HG03097 (cell line): ENCODE results near the gene C19orf67.

Experiments used
- ATAC-seq: cut with Tn5 transposase; IDR thresholded peaks from one replicate; pipeline ENCODE4 v1.9.1; 2021; ENCODE audit not compliant: unreplicated experiment, low FRiP score

C19orf67 gene

GRCh38 chr19:14088634-14089411, 3.2 kb upstream of the C19orf67 start:
- ATAC-seq, result no peak

GRCh38 chr19:14086098-14086497, 515 bp upstream of the C19orf67 start:
- ATAC-seq, result no peak

- ATAC-seq, result no peak
Measured at GRCh38 chr19:14082675-14082960, 3.0 kb downstream of the C19orf67 start.

DNA sequence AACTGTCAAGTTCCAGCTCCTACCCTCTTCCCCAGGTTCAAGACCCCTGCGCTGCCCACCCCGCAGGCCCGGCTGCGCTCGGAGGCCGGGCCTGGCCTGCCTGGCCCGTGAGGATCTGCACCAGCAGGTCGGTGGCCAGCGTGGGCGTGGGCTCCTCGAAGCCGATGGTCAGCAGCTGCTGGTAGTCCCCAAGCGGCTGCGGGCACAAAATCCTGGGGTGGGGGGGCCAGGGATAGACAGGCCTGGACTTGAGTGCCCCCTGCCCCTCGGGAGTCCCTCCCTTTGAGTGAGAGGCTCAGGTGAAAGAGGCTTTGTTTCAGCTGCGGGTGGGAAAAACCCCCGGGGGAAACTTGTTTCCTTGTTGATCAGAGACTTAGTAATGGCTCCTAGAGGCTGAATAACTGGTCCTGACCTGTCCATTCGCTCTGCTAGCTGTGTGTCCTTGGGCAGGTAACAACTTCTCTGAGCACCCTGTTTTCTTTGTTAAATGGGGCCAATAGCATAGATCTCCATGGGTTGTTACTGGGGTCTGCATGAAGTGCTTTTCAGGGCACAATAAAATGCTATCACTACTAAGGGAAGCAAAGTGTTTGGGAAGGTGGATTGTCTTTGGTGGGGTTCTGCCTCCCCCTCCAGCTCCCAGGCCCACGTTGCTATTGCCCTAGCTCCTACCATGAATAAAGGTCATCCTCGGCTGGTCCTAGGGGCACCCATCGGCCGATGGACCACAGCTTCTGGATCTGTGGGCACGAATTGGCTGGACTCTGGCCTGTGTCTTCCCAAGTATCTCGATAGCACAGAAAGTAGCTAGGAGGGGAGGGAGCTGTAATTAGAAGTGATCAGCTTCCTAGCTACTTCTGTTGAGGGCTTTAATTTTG, 3.5 kb downstream of the C19orf67 start:
- peak; percentile 4 for ATAC-seq

DNA sequence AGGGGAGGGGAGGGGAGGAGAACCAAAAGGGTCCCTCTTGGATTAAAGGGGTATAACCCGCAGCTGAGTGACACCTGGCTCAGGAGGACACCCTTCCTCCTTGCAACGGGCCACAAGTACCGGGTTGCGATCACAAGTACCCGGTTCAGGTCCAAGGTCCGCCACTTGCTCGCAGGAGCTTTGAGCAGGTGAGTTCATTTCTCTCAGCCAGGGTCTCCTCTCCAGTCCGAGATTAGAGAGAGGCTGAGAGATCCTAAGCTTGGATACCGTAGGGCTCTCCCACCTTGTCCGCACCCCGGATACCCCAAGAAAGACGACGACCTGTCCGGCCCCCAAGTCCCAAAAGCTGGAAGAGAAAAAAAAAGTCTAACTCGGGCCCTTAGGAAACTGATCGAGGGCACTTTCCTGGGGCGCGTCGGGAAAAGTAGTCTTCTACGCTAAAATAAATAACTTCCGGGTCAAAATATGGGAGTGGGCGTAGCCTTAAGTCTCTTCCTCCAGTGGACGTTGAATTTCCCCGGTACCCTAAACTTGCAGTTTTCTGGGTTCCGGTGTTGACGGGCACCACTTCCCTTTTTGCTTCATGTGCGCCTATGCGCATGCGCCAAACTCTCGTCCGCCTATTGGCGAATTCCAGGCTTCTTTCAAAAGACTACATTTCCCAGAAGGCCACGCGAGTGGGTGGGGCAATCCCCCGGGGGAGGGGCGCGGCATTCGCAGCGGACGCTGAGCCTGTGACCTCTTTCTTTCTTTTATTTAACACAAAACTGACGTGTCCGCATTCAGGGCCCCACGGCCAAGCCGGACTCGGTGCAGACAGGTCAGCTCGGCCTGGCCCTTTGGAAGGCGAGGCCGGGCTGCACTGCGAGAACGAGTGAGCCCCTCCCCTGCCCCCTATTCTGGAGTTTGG, 4.4 kb downstream of the C19orf67 start:
- ATAC-seq, result peak; percentile 86

- ATAC-seq, result no peak
Measured at GRCh38 chr19:14078411-14078810, 7.2 kb downstream of the C19orf67 start.

DNA sequence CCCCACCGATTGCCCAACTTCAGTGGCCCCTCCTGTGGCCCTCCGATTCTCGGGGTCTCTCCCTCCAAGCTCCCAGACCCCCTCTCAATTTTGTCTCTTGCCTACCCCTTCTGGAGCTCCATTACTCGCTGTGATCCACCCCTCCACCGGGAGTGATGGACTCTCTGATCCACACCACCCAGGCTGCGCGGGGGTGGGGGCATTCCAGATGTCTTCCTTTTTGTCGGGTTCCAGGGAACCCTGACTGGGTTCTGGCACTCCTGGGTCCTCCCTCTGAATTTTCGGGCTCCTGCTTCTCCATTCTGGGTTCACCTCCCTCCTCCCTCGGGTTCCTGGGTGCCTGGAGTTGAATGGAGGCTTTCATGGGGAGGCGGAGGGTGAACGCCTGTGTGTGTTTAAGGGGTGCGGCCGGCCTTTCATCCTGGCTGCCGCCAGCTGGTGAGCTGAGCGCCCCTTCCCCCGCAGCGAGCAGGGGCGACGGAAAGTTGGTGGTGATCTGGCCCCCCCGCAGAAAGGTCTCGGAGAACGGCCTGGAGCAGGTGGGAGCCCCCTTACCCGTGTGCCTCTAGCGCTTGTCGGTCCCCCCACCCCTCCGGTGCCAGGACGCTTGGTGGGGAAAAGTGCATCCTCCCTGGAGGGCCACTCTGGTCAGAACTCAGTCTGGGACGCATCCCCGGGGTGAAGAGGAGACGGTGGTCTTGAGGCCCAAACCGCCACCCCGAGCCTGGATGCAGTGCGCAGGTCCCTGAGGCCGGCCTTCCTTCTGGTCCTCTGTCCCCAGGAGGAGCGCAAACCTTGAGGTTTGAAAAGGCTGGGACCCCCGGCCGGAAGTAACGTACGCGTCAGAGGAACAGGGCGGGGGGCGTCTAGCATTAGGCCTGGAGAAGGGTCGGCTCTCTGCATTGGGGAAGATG, 11.4 kb downstream of the C19orf67 start:
- ATAC-seq, result no peak

GRCh38 chr19:14073261-14073924, 12.2 kb downstream of the C19orf67 start:
- peak; percentile 57 for ATAC-seq

GRCh38 chr19:14072535-14073260, 12.9 kb downstream of the C19orf67 start, which contains the start of gene MISP3:
Gene MISP3 (plus strand): TSS chr19:14072786. CDS start chr19:14073310, 524 bp downstream.
- ATAC-seq, result no peak

DNA sequence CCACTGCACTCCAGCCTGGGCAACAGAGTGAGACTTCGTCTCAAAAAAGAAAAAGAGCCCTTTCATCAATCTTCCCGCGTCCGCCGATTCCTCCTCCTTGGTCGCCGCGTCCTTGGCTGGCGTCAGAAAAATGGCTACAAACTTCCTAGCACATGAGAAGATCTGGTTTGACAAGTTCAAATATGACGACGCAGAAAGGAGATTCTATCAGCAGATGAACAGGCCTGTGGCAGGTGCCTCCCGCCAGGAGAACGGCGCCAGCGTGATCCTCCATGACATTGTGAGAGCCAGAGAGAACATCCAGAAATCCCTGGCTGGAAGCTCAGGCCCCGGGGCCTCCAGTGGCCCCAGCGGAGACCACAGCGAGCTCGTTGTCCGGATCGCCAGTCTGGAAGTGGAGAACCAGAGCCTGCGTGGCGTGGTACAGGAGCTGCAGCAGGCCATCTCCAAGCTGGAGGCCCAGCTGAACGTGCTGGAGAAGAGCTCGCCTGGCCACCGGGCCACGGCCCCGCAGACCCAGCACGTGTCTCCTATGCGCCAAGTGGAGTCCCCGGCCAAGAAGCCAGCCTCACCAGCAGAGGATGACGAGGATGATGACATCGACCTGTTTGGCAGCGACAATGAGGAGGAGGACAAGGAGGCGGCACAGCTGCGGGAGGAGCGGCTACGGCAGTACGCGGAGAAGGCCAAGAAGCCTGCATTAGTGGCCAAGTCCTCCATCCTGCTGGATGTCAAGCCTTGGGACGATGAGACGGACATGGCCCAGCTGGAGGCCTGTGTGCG, 15.1 kb downstream of the C19orf67 start:
- no peak for ATAC-seq

DNA sequence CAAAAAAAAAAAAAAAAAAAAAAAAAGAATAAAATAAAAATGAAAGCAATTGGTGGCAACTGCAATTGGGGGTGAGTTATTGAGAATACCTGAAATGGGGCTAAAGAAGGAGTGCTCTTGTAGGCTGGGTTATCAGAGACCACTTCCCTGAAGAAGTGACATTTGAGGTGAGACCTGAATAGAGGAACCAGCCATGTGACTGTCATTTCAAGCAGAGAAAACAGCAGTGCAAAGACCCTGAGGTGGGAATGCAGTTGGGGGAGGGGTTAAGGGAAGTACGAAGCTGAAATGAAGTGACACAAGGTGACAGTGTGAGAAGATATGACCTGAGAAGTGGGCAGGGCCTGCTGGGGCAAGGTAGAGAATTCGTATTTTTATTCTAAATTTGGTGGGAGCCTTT, 19.4 kb downstream of the C19orf67 start:
- no peak for ATAC-seq

- no peak for ATAC-seq
Measured at GRCh38 chr19:14063105-14063504, 22.5 kb downstream of the C19orf67 start.

GRCh38 chr19:14062558-14062855, 23.1 kb downstream of the C19orf67 start:
- ATAC-seq, result no peak

DNA sequence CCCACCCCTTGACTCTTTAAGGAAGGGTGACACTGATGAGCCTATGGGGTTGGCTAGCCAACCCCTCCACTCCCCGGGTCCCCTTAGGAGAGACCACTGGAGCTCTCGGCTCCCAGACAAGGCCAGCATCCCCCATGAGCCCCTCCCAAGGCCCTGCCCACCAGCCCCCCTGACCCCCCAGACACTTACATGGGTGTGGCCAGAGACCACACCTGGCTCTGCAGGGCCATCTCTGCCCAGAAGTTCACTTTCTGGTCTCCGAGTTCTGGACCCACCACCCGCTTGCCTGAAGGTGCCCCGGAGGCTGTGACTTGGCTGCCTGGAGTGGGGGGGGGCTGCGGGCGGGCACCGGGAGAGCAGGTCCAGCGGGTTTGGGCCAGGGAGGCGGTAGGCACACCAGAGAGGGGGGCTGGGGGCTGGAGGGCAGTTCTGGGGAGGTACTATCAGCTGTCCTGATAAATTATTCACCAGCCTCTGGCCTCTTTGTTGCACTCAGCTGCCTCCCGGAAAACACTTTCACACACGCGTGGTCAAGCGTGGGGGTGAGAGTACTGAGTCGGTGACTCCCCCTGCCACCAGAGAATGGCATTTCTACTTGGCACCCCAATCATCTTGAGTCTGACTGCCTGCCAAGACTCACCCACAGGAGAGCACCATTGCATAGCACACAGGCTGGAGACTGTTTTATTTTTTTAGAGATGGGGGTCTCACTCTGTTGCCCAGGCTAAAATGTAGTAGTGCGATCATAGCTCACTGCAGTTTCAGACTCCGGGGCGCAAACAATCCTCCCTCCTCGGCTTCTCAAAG, 23.6 kb downstream of the C19orf67 start, which contains the start of gene PALM3:
Gene PALM3, minus strand, starts transcription at position 326 of the 807 bp plus-strand sequence. Its CDS starts 96 bp downstream, at position 230.
- no peak for ATAC-seq

- ATAC-seq, result no peak
Measured at GRCh38 chr19:14061081-14061749, 24.4 kb downstream of the C19orf67 start.

GRCh38 chr19:14059652-14060155, 25.9 kb downstream of the C19orf67 start:
- ATAC-seq, result no peak
